Neural progenitor cell (in vitro differentiated cells): ENCODE data around the gene FAM131A. TPM values are rescaled to one million over a fixed set of nuclear protein-coding genes. Genes with fewer than 3 reads are reported as not detected.

ENCODE experiments used
- DNase-seq: peaks from one replicate; pipeline ENCODE4 v3.0.0-alpha.2; 2016; ENCODE audit warnings: low spot score
- H2AFZ ChIP-seq: fragments of 200-600 bp; sonication (generic); replicated peaks from 2 replicates; pipeline ENCODE4 v1.6.1; 2016; ENCODE audit warnings: antibody characterized with exemption
- H3F3A ChIP-seq: fragments of 200-600 bp; sonication (generic); 2 replicates; pipeline ENCODE4 v1.6.1; 2016; ENCODE audit warnings: antibody characterized with exemption, low read depth
- H3K27ac ChIP-seq: fragments of 200-600 bp; sonication (generic); 2 replicates; pipeline ENCODE4 v1.5.1; 2016; ENCODE audit warnings: mild to moderate bottlenecking
- H3K27me3 ChIP-seq: fragments of 200-600 bp; sonication (generic); 2 replicates; pipeline ENCODE4 v1.6.1; 2016; ENCODE audit warnings: mild to moderate bottlenecking, moderate library complexity
- H3K36me3 ChIP-seq: fragments of 200-600 bp; sonication (generic); 2 replicates; pipeline ENCODE4 v1.5.1; 2016
- H3K4me1 ChIP-seq: fragments of 200-600 bp; sonication (generic); 2 replicates; pipeline ENCODE4 v1.6.1; 2016; ENCODE audit warnings: mixed run types
- H3K4me2 ChIP-seq: fragments of 200-600 bp; sonication (generic); 2 replicates; pipeline ENCODE4 v1.6.1; 2016
- H3K4me3 ChIP-seq: fragments of 200-600 bp; sonication (generic); 2 replicates; pipeline ENCODE4 v1.5.1; 2016
- H3K79me2 ChIP-seq: fragments of 200-600 bp; sonication (generic); 2 replicates; pipeline ENCODE4 v1.6.1; 2016; ENCODE audit warnings: low read depth
- H3K9ac ChIP-seq: fragments of 200-600 bp; sonication (generic); 2 replicates; pipeline ENCODE4 v1.6.1; 2016
- H3K9me3 ChIP-seq: fragments of 200-600 bp; sonication (generic); 2 replicates; pipeline ENCODE4 v1.5.1; 2016; ENCODE audit warnings: low read depth
- H4K20me1 ChIP-seq: fragments of 200-600 bp; sonication (generic); 2 replicates; pipeline ENCODE4 v1.6.1; 2016; ENCODE audit warnings: low read depth
- H3K27ac Mint-ChIP-seq: 3 replicates; pipeline ENCODE4 v1.8.0; 2021; ENCODE audit warnings: mixed read lengths
- H3K27me3 Mint-ChIP-seq: 2 replicates; pipeline ENCODE4 v1.8.0; 2022; ENCODE audit warnings: low read depth, mild to moderate bottlenecking, inconsistent platforms, moderate library complexity, mixed read lengths; ENCODE audit not compliant: insufficient read depth
- H3K36me3 Mint-ChIP-seq: 3 replicates; pipeline ENCODE4 v1.8.0; 2021; ENCODE audit warnings: mixed read lengths
- H3K4me1 Mint-ChIP-seq: 3 replicates; pipeline ENCODE4 v1.8.0; 2021; ENCODE audit warnings: mixed read lengths
- H3K4me3 Mint-ChIP-seq: 3 replicates; pipeline ENCODE4 v1.8.0; 2021; ENCODE audit warnings: mild to moderate bottlenecking, moderate library complexity, mixed read lengths
- H3K9me3 Mint-ChIP-seq: 3 replicates; pipeline ENCODE4 v1.8.0; 2020; ENCODE audit warnings: mixed read lengths
- CTCF ChIP-seq: fragments of 200-600 bp; sonication (generic); IDR thresholded peaks from 2 replicates; pipeline ENCODE4 v1.5.1; 2017; ENCODE audit warnings: antibody characterized with exemption, mild to moderate bottlenecking
- EZH2 ChIP-seq: fragments of 200-600 bp; sonication (generic); IDR thresholded peaks from 2 replicates; pipeline ENCODE4 v1.6.1; 2017; ENCODE audit warnings: antibody characterized with exemption, mild to moderate bottlenecking, moderate library complexity
- EZH2phosphoT487 ChIP-seq: fragments of 200-600 bp; sonication (generic); IDR thresholded peaks from 2 replicates; pipeline ENCODE4 v1.6.1; 2017; ENCODE audit warnings: antibody characterized with exemption
- small RNA-seq: library from RNA; depleted of rRNA; stranded (forward); fragments of <200 nt; gene quantifications from one replicate; pipeline ENCODE3, GENCODE V24; 2015
- total RNA-seq: library from RNA; depleted of rRNA; stranded (reverse); fragments of >200 nt; gene quantifications from 2 replicates; pipeline ENCODE4 v1.2.3, GENCODE V29; 2015; ENCODE audit warnings: low replicate concordance

Gene FAM131A
- total RNA-seq, 1 donor from 2014 or later = 17.2 TPM

DNA sequence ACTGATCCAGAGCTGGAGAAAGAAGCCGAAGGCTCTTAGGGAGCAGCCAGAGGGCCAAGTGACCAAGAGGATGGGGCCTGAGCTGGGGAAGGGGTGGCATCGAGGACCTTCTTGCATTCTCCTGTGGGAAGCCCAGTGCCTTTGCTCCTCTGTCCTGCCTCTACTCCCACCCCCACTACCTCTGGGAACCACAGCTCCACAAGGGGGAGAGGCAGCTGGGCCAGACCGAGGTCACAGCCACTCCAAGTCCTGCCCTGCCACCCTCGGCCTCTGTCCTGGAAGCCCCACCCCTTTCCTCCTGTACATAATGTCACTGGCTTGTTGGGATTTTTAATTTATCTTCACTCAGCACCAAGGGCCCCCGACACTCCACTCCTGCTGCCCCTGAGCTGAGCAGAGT is 52.0 kb downstream of the FAM131A start:
- Mint-ChIP-seq H3K27ac (no peak overlapping the region), H3K4me1 (peaks cover 2% of the 10 kb centered on the region), H3K9me3 (peaks cover 3% of the 10 kb centered on the region), H3K27me3 (peaks cover 22% of the 10 kb centered on the region), H3K36me3 (no peaks in the 10 kb centered on the region), H3K4me3 (no peak overlapping the region)
- Histone ChIP-seq H3K27ac (no peak overlapping the region), H3K79me2 (no peaks in the 10 kb centered on the region), H3F3A (no peaks in the 10 kb centered on the region), H3K4me2 (no peak overlapping the region), H3K4me3 (no peak overlapping the region), H3K9me3 (no peaks in the 10 kb centered on the region), H3K36me3 (no peaks in the 10 kb centered on the region), H3K4me1 (no peaks in the 10 kb centered on the region), H4K20me1 (no peaks in the 10 kb centered on the region), H3K9ac (no peak overlapping the region), H3K27me3 (no peaks in the 10 kb centered on the region), H2AFZ (no peak overlapping the region)
- TF ChIP-seq CTCF (no peak), EZH2 (no peak), EZH2phosphoT487 (no peak)
- DNase-seq = no peak

- H3K4me2 ChIP-seq = no peak overlapping the region
- Mint-ChIP-seq H3K27me3 (peaks cover 20% of the 10 kb centered on the region), H3K9me3 (peaks cover 3% of the 10 kb centered on the region), H3K4me1 (peaks cover 2% of the 10 kb centered on the region), H3K36me3 (no peaks in the 10 kb centered on the region), H3K27ac (peak overlapping the region; percentile 72), H3K4me3 (no peak overlapping the region)
- H4K20me1 ChIP-seq = no peaks in the 10 kb centered on the region
- H3F3A ChIP-seq = no peaks in the 10 kb centered on the region
- no peak for DNase-seq
- TF ChIP-seq EZH2phosphoT487 (no peak), EZH2 (no peak), CTCF (no peak)
- no peaks in the 10 kb centered on the region for H3K9me3 ChIP-seq
- H3K9ac ChIP-seq = no peak overlapping the region
- no peaks in the 10 kb centered on the region for H3K4me1 ChIP-seq
- H3K36me3 ChIP-seq = no peaks in the 10 kb centered on the region
- no peaks in the 10 kb centered on the region for H3K79me2 ChIP-seq
- no peak overlapping the region for H3K4me3 ChIP-seq
- no peaks in the 10 kb centered on the region for H3K27me3 ChIP-seq
- H2AFZ ChIP-seq = no peak overlapping the region
- H3K27ac ChIP-seq = no peak overlapping the region
Measured at GRCh38 chr3:184389935-184390528, 52.6 kb downstream of the FAM131A start.

- Mint-ChIP-seq H3K4me1 (peaks cover 2% of the 10 kb centered on the region), H3K27ac (no peak overlapping the region), H3K4me3 (no peak overlapping the region), H3K9me3 (peaks cover 3% of the 10 kb centered on the region), H3K36me3 (no peaks in the 10 kb centered on the region), H3K27me3 (peaks cover 18% of the 10 kb centered on the region)
- Histone ChIP-seq H3K4me1 (no peaks in the 10 kb centered on the region), H2AFZ (no peak overlapping the region), H3K27me3 (no peaks in the 10 kb centered on the region), H3K27ac (no peak overlapping the region), H3K4me2 (no peak overlapping the region), H3K4me3 (no peak overlapping the region), H3K9ac (no peak overlapping the region), H3F3A (no peaks in the 10 kb centered on the region), H3K9me3 (no peaks in the 10 kb centered on the region), H4K20me1 (no peaks in the 10 kb centered on the region), H3K79me2 (no peaks in the 10 kb centered on the region), H3K36me3 (no peaks in the 10 kb centered on the region)
- no peak for DNase-seq
- TF ChIP-seq EZH2phosphoT487 = no peak
Measured at GRCh38 chr3:184391266-184391665, 53.9 kb downstream of the FAM131A start.

DNA sequence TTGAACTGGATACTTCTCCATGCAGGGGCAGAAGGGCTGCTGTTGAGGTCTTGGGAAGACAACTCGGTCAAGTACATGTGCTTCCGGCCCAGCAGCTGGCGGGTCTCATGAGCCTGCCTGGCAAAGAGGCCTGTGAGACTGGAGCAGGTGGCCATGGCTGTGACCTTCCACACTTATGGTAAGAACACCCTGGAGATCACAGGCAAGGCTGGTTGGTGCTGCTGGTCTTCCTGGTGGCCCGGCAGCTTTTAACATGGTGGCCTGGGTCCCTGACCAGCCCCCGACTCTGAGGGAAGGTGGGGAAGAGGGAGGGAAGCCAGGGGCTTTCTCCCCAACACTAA is 57.9 kb downstream of the FAM131A start:
- Histone ChIP-seq H3K27ac (no peak overlapping the region), H3K27me3 (no peaks in the 10 kb centered on the region), H3K9me3 (no peaks in the 10 kb centered on the region), H3K9ac (no peak overlapping the region), H3K36me3 (no peaks in the 10 kb centered on the region), H3K4me3 (no peak overlapping the region), H2AFZ (no peak overlapping the region), H3K4me2 (no peak overlapping the region), H3K79me2 (no peaks in the 10 kb centered on the region), H3K4me1 (no peaks in the 10 kb centered on the region), H4K20me1 (no peaks in the 10 kb centered on the region), H3F3A (no peaks in the 10 kb centered on the region)
- DNase-seq = no peak
- Mint-ChIP-seq H3K36me3 (no peaks in the 10 kb centered on the region), H3K4me3 (no peak overlapping the region), H3K27ac (no peak overlapping the region), H3K27me3 (peaks cover 12% of the 10 kb centered on the region), H3K4me1 (no peaks in the 10 kb centered on the region), H3K9me3 (no peaks in the 10 kb centered on the region)
- no peak for TF ChIP-seq EZH2phosphoT487

Small RNA genes within 50 kb of the gene (small RNA-seq; reads per million reads assigned to genes)
- 102 reads per million, percentile 98 among the genes with 10 or more reads in this experiment for gene SNORD66

Other genes starting within 250 kb of the FAM131A start
- not detected in 2 replicates for gene HTR3E, start 240.5 kb upstream of the FAM131A start, total RNA-seq
- gene EIF2B5, start 202.2 kb upstream of the FAM131A start, total RNA-seq = 36.4 and 69.1 TPM in 2 replicates
- gene DVL3, start 182.2 kb upstream of the FAM131A start, total RNA-seq = 29.8 and 59.2 TPM in 2 replicates
- 309 and 335 TPM in 2 replicates for gene AP2M1, start 162.7 kb upstream of the FAM131A start, total RNA-seq
- 22.0 and 30.4 TPM in 2 replicates for gene ABCF3, start 151.4 kb upstream of the FAM131A start, total RNA-seq
- gene VWA5B2, start 108.0 kb upstream of the FAM131A start, total RNA-seq = not detected in 2 replicates
- 23.7 and 39.1 TPM in 2 replicates for gene ALG3, start 88.6 kb upstream of the FAM131A start, total RNA-seq
- 3.7 and 6.0 TPM in 2 replicates for gene EEF1AKMT4, start 87.9 kb upstream of the FAM131A start, total RNA-seq
- gene CAMK2N2, start 76.0 kb upstream of the FAM131A start, total RNA-seq = 0.71 TPM in 1 of 2 replicates, not detected in the other
- 0.15 TPM in 1 of 2 replicates, not detected in the other for gene ECE2, start 61.6 kb upstream of the FAM131A start, total RNA-seq
- 234 and 476 TPM in 2 replicates for gene PSMD2, start 38.4 kb upstream of the FAM131A start, total RNA-seq
- gene EIF4G1, start 23.0 kb upstream of the FAM131A start, total RNA-seq = 137 and 207 TPM in 2 replicates
- 16.5 and 38.2 TPM in 2 replicates for gene CLCN2, start 24.0 kb downstream of the FAM131A start, total RNA-seq
- 128 and 173 TPM in 2 replicates for gene POLR2H, start 24.1 kb downstream of the FAM131A start, total RNA-seq
- 0.31 and 2.3 TPM in 2 replicates for gene THPO, start 40.6 kb downstream of the FAM131A start, total RNA-seq
- 2.3 and 6.8 TPM in 2 replicates for gene CHRD, start 42.5 kb downstream of the FAM131A start, total RNA-seq
- gene EPHB3, start 224.2 kb downstream of the FAM131A start, total RNA-seq = 2.3 and 3.6 TPM in 2 replicates